Measurements from ENCODE around the gene TSPAN12.
"Not testable (repeated sequence)": the region's sequence is repeated elsewhere in the genome, so short reads cannot be mapped to it uniquely, and the experiment has no call there.

The TSPAN12 gene

GRCh38 chr7:120857588-120858573 is at the start of gene TSPAN12:
Gene TSPAN12, minus strand, starts transcription at chr7:120858144. Its CDS starts 1,381 bp downstream, at chr7:120856763.
- peak; percentile 97 for DNase-seq

GRCh38 chr7:120898715-120899499 is 41.0 kb upstream of the TSPAN12 start:
- peak; percentile 74 for DNase-seq

GRCh38 chr7:120895253-120895652 is 37.3 kb upstream of the TSPAN12 start:
- not testable (repeated sequence) for DNase-seq

- DNase-seq = not testable (repeated sequence)
Measured at GRCh38 chr7:120885602-120886001, 27.7 kb upstream of the TSPAN12 start.

- DNase-seq = no peak
Measured at GRCh38 chr7:120877701-120878100, 19.8 kb upstream of the TSPAN12 start.

- peak; percentile 86 for DNase-seq
Measured at GRCh38 chr7:120876922-120877321, 19.0 kb upstream of the TSPAN12 start.

GRCh38 chr7:120874722-120875121 is 16.8 kb upstream of the TSPAN12 start:
- DNase-seq = no peak

GRCh38 chr7:120874016-120874415 is 16.1 kb upstream of the TSPAN12 start:
- DNase-seq = no peak

- no peak for DNase-seq
Measured at GRCh38 chr7:120873401-120873800, 15.5 kb upstream of the TSPAN12 start.

GRCh38 chr7:120869700-120870099 is 11.8 kb upstream of the TSPAN12 start:
- DNase-seq = no peak

GRCh38 chr7:120867932-120868331 is 10.0 kb upstream of the TSPAN12 start:
- DNase-seq = no peak

- no peak for DNase-seq
Measured at GRCh38 chr7:120865191-120865981, 7.4 kb upstream of the TSPAN12 start.

GRCh38 chr7:120864141-120864900 is 6.4 kb upstream of the TSPAN12 start:
- DNase-seq = no peak

- peak; percentile 16 for DNase-seq
Measured at GRCh38 chr7:120862987-120863590, 5.1 kb upstream of the TSPAN12 start.

GRCh38 chr7:120860156-120860555 is 2.2 kb upstream of the TSPAN12 start:
- no peak for DNase-seq

- no peak for DNase-seq
Measured at GRCh38 chr7:120859459-120859858, 1.5 kb upstream of the TSPAN12 start.

GRCh38 chr7:120856621-120857352 is 1.2 kb downstream of the TSPAN12 start:
- peak; percentile 85 for DNase-seq

GRCh38 chr7:120856198-120856597 is 1.7 kb downstream of the TSPAN12 start:
- DNase-seq = no peak

- peak; percentile 46 for DNase-seq
Measured at GRCh38 chr7:120852700-120853099, 5.2 kb downstream of the TSPAN12 start.

- DNase-seq = no peak
Measured at GRCh38 chr7:120843109-120843508, 14.8 kb downstream of the TSPAN12 start.

- DNase-seq = peak; percentile 88
Measured at GRCh38 chr7:120842121-120842621, 15.8 kb downstream of the TSPAN12 start.

All from DMS53 (cell line).